RWPE1 (cell line): ENCODE data around the gene SLC39A11.
"Not testable (repeated sequence)": the region's sequence is repeated elsewhere in the genome, so short reads cannot be mapped to it uniquely, and the experiment has no call there.

ENCODE experiments used
- CTCF ChIA-PET: fragments of 350-600 bp; sonication (Branson Sonifier 250); formaldehyde crosslinking; extraction: SDS; loops from one replicate; lab custom pipeline; 2021; lab: Yijun Ruan, JAX
- POLR2A ChIA-PET: fragments of 400-600 bp; formaldehyde crosslinking; extraction: SDS; loops from one replicate; lab custom pipeline; 2020; ENCODE audit warnings: antibody characterized with exemption; ENCODE audit not compliant: low non-redundant PET; lab: Yijun Ruan, JAX
- DNase-seq: peaks from one replicate; pipeline ENCODE4 v3.0.0; 2012; ENCODE audit warnings: low spot score
- H3K27ac ChIP-seq: fragments of 450-650 bp; 2 replicates; pipeline ENCODE4 v1.5.1; 2017
- CTCF ChIP-seq: fragments of 450-650 bp; conservative IDR thresholded peaks from 2 replicates; pipeline ENCODE4 v1.5.1; 2017; ENCODE audit warnings: low read depth, mild to moderate bottlenecking

Gene SLC39A11

GRCh38 chr17:73069164-73069770, 23.2 kb downstream of the SLC39A11 start:
- ChIA-PET POLR2A (no interaction called here), CTCF (no interaction called here)
- TF ChIP-seq CTCF = no peak
- no peak overlapping the region for H3K27ac ChIP-seq
- DNase-seq = no peak

GRCh38 chr17:73068322-73069153, 23.9 kb downstream of the SLC39A11 start:
- peak; percentile 42 for DNase-seq
- ChIA-PET POLR2A (no interaction called here), CTCF (no interaction called here)
- H3K27ac ChIP-seq = no peak overlapping the region
- no peak for TF ChIP-seq CTCF

GRCh38 chr17:73067699-73068098, 24.8 kb downstream of the SLC39A11 start:
- POLR2A ChIA-PET, CTCF ChIA-PET, DNase-seq, H3K27ac ChIP-seq: not testable (repeated sequence)

GRCh38 chr17:73067075-73067474, 25.4 kb downstream of the SLC39A11 start:
- no peak overlapping the region for H3K27ac ChIP-seq
- no peak for DNase-seq
- ChIA-PET CTCF (no interaction called here), POLR2A (no interaction called here)
- TF ChIP-seq CTCF = no peak

- no peak overlapping the region for H3K27ac ChIP-seq
- ChIA-PET CTCF (interaction anchor here (0.6 kb wide), 1 partner anchor 45 kb away, joined by 3 read pairs; no protein-coding TSS in a partner anchor), POLR2A (no interaction called here)
- TF ChIP-seq CTCF = no peak
- no peak for DNase-seq
Observed at GRCh38 chr17:73066148-73066884, 26.2 kb downstream of the SLC39A11 start.

- DNase-seq = no peak
- no peak overlapping the region for H3K27ac ChIP-seq
- no peak for TF ChIP-seq CTCF
- POLR2A ChIA-PET = no interaction called here
- CTCF ChIA-PET = no interaction called here
Observed at GRCh38 chr17:73065376-73065775, 27.1 kb downstream of the SLC39A11 start.
